Measurements from ENCODE around the gene PMAIP1. TPM values are rescaled to one million over a fixed set of nuclear protein-coding genes. Genes with fewer than 3 reads are reported as not detected.
A peak's percentile ranks its signal among the peaks of the same experiment; 100 is the strongest.

PMAIP1 gene
- total and polyA plus RNA-seq, 2 donors from 2014 or later = 0.71 to 2.8 TPM

GRCh38 chr18:59917422-59917821 is 17.6 kb downstream of the PMAIP1 start:
- DNase-seq (no peak), FAIRE-seq (no peak)
- H3K27me3 ChIP-seq (ENCODE audit: control insufficient read depth, insufficient read depth, low read length) = no peaks in the 10 kb centered on the region
- no peaks in the 10 kb centered on the region for H3K36me3 ChIP-seq (ENCODE audit: control insufficient read depth in 2 of 3, insufficient read depth in 3 of 3, low read length in 3 of 3)
- peaks cover 0 to 5% (median 0%) of the 10 kb centered on the region in 3 donors for H3K9me3 ChIP-seq (ENCODE audit: control insufficient read depth in 2 of 3, insufficient read depth in 1 of 3, low read length in 3 of 3)
- no peak overlapping the region for H3K9ac ChIP-seq (ENCODE audit: low read length in 3 of 3)
- intact Hi-C loops (cut with DNase I) = no loop called here
- no peak overlapping the region for H3K4me3 ChIP-seq (ENCODE audit: low read length in 3 of 3)
- no peak for TF ChIP-seq CTCF (IDR thresholded peaks at IDR 0.05; ENCODE audit: borderline replicate concordance, extremely low read depth, insufficient read depth)
- no peak overlapping the region for H3K27ac ChIP-seq (ENCODE audit: low read depth in 2 of 2, low read length in 2 of 2)
- H3K4me1 ChIP-seq (ENCODE audit: control insufficient read depth in 2 of 3, insufficient read depth in 2 of 3, low read depth in 1 of 3, low read length in 3 of 3) = peaks cover 0 to 3% (median 0%) of the 10 kb centered on the region in 3 donors

- intact Hi-C loops (cut with DNase I) = no loop called here
- no peak for FAIRE-seq
- no peak overlapping the region for H3K9ac ChIP-seq (ENCODE audit: low read length in 3 of 3)
Observed at GRCh38 chr18:59918320-59918755, 18.5 kb downstream of the PMAIP1 start.

GRCh38 chr18:59918997-59919396 is 19.2 kb downstream of the PMAIP1 start:
- H3K27ac ChIP-seq (ENCODE audit: low read depth in 2 of 2, low read length in 2 of 2) = no peak overlapping the region
- DNase-seq = no peak
- intact Hi-C loops (cut with DNase I) = no loop called here
- FAIRE-seq = no peak
- H3K27me3 ChIP-seq (ENCODE audit: control insufficient read depth, insufficient read depth, low read length) = no peaks in the 10 kb centered on the region
- no peaks in the 10 kb centered on the region for H3K9me3 ChIP-seq (ENCODE audit: control insufficient read depth in 2 of 3, insufficient read depth in 1 of 3, low read length in 3 of 3)
- no peak overlapping the region for H3K9ac ChIP-seq (ENCODE audit: low read length in 3 of 3)
- TF ChIP-seq CTCF (IDR thresholded peaks at IDR 0.05; ENCODE audit: borderline replicate concordance, extremely low read depth, insufficient read depth) = no peak
- H3K36me3 ChIP-seq (ENCODE audit: control insufficient read depth in 2 of 3, insufficient read depth in 3 of 3, low read length in 3 of 3) = no peaks in the 10 kb centered on the region
- no peak overlapping the region for H3K4me3 ChIP-seq (ENCODE audit: low read length in 3 of 3)
- H3K4me1 ChIP-seq (ENCODE audit: control insufficient read depth in 2 of 3, insufficient read depth in 2 of 3, low read depth in 1 of 3, low read length in 3 of 3) = peaks cover 0 to 3% (median 0%) of the 10 kb centered on the region in 3 donors

More at GRCh38 chr18:59918320-59918755, 18.5 kb downstream of the PMAIP1 start:
- Histone ChIP-seq H3K4me1 (ENCODE audit: control insufficient read depth in 2 of 3, insufficient read depth in 2 of 3, low read depth in 1 of 3, low read length in 3 of 3) (peaks cover 0 to 3% (median 0%) of the 10 kb centered on the region in 3 donors), H3K27me3 (ENCODE audit: control insufficient read depth, insufficient read depth, low read length) (no peaks in the 10 kb centered on the region), H3K9me3 (ENCODE audit: control insufficient read depth in 2 of 3, insufficient read depth in 1 of 3, low read length in 3 of 3) (no peaks in the 10 kb centered on the region), H3K27ac (ENCODE audit: low read depth in 2 of 2, low read length in 2 of 2) (no peak overlapping the region), H3K4me3 (ENCODE audit: low read length in 3 of 3) (peak overlapping the region in 1 of 3 donors; percentile 33), H3K36me3 (ENCODE audit: control insufficient read depth in 2 of 3, insufficient read depth in 3 of 3, low read length in 3 of 3) (no peaks in the 10 kb centered on the region)
- DNase-seq = peak; percentile 60 to 88 (median 67)
- no peak for TF ChIP-seq CTCF (IDR thresholded peaks at IDR 0.05; ENCODE audit: borderline replicate concordance, extremely low read depth, insufficient read depth)

- DNase-seq (no peak), FAIRE-seq (no peak)
- no peak for TF ChIP-seq CTCF (IDR thresholded peaks at IDR 0.05; ENCODE audit: borderline replicate concordance, extremely low read depth, insufficient read depth)
- H3K9me3 ChIP-seq (ENCODE audit: control insufficient read depth in 2 of 3, insufficient read depth in 1 of 3, low read length in 3 of 3) = no peaks in the 10 kb centered on the region
- peaks cover 0 to 3% (median 0%) of the 10 kb centered on the region in 3 donors for H3K4me1 ChIP-seq (ENCODE audit: control insufficient read depth in 2 of 3, insufficient read depth in 2 of 3, low read depth in 1 of 3, low read length in 3 of 3)
- intact Hi-C loops (cut with DNase I) = no loop called here
- no peaks in the 10 kb centered on the region for H3K27me3 ChIP-seq (ENCODE audit: control insufficient read depth, insufficient read depth, low read length)
- no peak overlapping the region for H3K27ac ChIP-seq (ENCODE audit: low read depth in 2 of 2, low read length in 2 of 2)
- H3K4me3 ChIP-seq (ENCODE audit: low read length in 3 of 3) = no peak overlapping the region
- H3K9ac ChIP-seq (ENCODE audit: low read length in 3 of 3) = no peak overlapping the region
- H3K36me3 ChIP-seq (ENCODE audit: control insufficient read depth in 2 of 3, insufficient read depth in 3 of 3, low read length in 3 of 3) = no peaks in the 10 kb centered on the region
Observed at GRCh38 chr18:59921384-59921891, 21.6 kb downstream of the PMAIP1 start.
